ENCODE results near the gene SYNE3. TPM values are rescaled to one million over a fixed set of nuclear protein-coding genes. Genes with fewer than 3 reads are reported as not detected.

SYNE3 gene
- total and polyA plus RNA-seq, 9 of the 15 experiments (the other 6 are each of a cell fraction or from before 2014, with no cell fraction given): 0.04 to 3.1 (median 0.55) TPM

DNA sequence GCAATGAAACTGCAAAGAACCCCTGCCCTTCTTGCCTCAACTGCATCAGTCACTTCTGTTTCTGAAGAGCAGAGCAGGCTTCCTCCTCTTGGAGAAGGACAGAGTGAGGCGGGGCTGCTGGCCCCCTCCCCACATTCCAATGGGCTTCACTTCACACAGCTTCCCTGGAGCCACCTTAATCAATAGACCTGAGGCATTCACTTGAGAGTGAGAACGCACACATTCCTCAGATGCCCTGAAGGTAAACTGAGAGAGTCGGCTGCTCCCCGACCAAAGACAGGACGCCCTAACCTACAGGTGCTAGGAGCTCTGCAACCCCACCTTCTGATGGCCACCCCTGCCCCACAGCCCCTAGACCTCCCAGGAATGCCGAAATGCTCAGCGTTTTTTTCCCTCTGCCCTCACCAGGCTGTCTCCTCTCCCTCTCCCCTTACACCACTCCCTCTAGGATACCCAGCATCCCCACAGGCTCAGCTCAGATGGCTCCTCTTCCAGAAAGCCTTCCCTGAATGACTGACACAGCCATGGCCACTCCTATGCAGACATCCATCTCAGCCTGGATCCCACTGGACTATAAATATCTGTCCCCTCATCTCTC, 31.1 kb downstream of the SYNE3 start:
- Histone ChIP-seq H3K36me3 (ENCODE audit: control insufficient read depth, insufficient read depth, low read length) (no peaks in the 10 kb centered on the region), H3K27me3 (ENCODE audit: control insufficient read depth in 2 of 2, insufficient read depth in 2 of 2, low read length in 2 of 2) (peaks cover 0 to 20% of the 10 kb centered on the region in 2 experiments; a peak in 3 of 5 replicates), H3K4me3 (no peak overlapping the region), H3K9ac (ENCODE audit: insufficient read depth in 1 of 2, low read depth in 2 of 2, low read length in 2 of 2) (no peak overlapping the region), H2AFZ (ENCODE audit: low read depth, low read length) (no peak overlapping the region), H3K4me1 (replicated peaks in 1 of 2; ENCODE audit: control insufficient read depth in 2 of 2, insufficient read depth in 2 of 2, low read length in 2 of 2) (peaks cover 0 to 4% of the 10 kb centered on the region in 2 experiments; a peak in 2 of 5 replicates), H3K9me1 (ENCODE audit: control insufficient read depth, insufficient read depth, low read length) (no peaks in the 10 kb centered on the region), H3K79me2 (ENCODE audit: control insufficient read depth, insufficient read depth, low read length) (no peaks in the 10 kb centered on the region), H3K27ac (ENCODE audit: extremely low read depth, low read depth, low read length) (no peak overlapping the region), H4K20me1 (replicated peaks; ENCODE audit: control insufficient read depth, insufficient read depth, low read length) (peaks cover 6% of the 10 kb centered on the region; the same call in 1 of the 2 replicates), H3K9me3 (replicated peaks; ENCODE audit: control insufficient read depth, insufficient read depth, low read depth, low read length) (no peaks in the 10 kb centered on the region), H3K4me2 (ENCODE audit: insufficient read depth, low read length) (no peak overlapping the region)
- in situ Hi-C loops (cut with MboI) (no loop called here), intact Hi-C loops (cut with micrococcal nuclease) (no loop called here)
- 0% methylated on average over 2 of the region's 7 CpGs for WGBS (ENCODE audit: insufficient coverage, low coverage, missing lambda C conversion rate)
- FAIRE-seq: no peak
- ATAC-seq: no peak
- ChIA-PET POLR2A (interaction anchor here (0.5 to 0.6 kb wide), 2 partner anchors 52 to 1920 kb away, joined by 3 read pairs; no protein-coding TSS in a partner anchor), CTCF (ENCODE audit: low intra/inter-chr PET ratio) (no interaction called here)
- BruUV-seq (replicated peaks): no TSS peak
- DNase-seq (ENCODE audit: extremely low read depth in 1 of 4, low spot score in 3 of 4): no peak
- TF ChIP-seq DPF2 (IDR thresholded peaks at IDR 0.05) (no peak), ZNF197 (CRISPR knock-in tag; IDR thresholded peaks at IDR 0.05; ENCODE audit: low read depth) (no peak), CCNT2 (IDR thresholded peaks at IDR 0.05; ENCODE audit: borderline replicate concordance, extremely low read depth, insufficient read length, low read depth, low read length) (no peak), ZNF316 (IDR thresholded peaks at IDR 0.05) (no peak), L3MBTL2 (IDR thresholded peaks at IDR 0.05) (no peak), ZNF224 (CRISPR knock-in tag; IDR thresholded peaks at IDR 0.05) (no peak), BCL6 (CRISPR knock-in tag; IDR thresholded peaks at IDR 0.05) (no peak), SLC30A9 (CRISPR knock-in tag; IDR thresholded peaks at IDR 0.05) (no peak), SMAD4 (CRISPR knock-in tag; conservative IDR thresholded peaks at IDR 0.05) (no peak), MECOM (CRISPR knock-in tag; IDR thresholded peaks at IDR 0.05) (no peak)
- TF ChIP-seq, protein P1, sequence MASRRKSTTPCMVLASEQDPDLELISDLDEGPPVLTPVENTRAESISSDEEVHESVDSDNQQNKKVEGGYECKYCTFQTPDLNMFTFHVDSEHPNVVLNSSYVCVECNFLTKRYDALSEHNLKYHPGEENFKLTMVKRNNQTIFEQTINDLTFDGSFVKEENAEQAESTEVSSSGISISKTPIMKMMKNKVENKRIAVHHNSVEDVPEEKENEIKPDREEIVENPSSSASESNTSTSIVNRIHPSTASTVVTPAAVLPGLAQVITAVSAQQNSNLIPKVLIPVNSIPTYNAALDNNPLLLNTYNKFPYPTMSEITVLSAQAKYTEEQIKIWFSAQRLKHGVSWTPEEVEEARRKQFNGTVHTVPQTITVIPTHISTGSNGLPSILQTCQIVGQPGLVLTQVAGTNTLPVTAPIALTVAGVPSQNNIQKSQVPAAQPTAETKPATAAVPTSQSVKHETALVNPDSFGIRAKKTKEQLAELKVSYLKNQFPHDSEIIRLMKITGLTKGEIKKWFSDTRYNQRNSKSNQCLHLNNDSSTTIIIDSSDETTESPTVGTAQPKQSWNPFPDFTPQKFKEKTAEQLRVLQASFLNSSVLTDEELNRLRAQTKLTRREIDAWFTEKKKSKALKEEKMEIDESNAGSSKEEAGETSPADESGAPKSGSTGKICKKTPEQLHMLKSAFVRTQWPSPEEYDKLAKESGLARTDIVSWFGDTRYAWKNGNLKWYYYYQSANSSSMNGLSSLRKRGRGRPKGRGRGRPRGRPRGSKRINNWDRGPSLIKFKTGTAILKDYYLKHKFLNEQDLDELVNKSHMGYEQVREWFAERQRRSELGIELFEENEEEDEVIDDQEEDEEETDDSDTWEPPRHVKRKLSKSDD (conservative IDR thresholded peaks at IDR 0.05; ENCODE audit: low read length): no peak
- TF ChIP-seq, protein P2, sequence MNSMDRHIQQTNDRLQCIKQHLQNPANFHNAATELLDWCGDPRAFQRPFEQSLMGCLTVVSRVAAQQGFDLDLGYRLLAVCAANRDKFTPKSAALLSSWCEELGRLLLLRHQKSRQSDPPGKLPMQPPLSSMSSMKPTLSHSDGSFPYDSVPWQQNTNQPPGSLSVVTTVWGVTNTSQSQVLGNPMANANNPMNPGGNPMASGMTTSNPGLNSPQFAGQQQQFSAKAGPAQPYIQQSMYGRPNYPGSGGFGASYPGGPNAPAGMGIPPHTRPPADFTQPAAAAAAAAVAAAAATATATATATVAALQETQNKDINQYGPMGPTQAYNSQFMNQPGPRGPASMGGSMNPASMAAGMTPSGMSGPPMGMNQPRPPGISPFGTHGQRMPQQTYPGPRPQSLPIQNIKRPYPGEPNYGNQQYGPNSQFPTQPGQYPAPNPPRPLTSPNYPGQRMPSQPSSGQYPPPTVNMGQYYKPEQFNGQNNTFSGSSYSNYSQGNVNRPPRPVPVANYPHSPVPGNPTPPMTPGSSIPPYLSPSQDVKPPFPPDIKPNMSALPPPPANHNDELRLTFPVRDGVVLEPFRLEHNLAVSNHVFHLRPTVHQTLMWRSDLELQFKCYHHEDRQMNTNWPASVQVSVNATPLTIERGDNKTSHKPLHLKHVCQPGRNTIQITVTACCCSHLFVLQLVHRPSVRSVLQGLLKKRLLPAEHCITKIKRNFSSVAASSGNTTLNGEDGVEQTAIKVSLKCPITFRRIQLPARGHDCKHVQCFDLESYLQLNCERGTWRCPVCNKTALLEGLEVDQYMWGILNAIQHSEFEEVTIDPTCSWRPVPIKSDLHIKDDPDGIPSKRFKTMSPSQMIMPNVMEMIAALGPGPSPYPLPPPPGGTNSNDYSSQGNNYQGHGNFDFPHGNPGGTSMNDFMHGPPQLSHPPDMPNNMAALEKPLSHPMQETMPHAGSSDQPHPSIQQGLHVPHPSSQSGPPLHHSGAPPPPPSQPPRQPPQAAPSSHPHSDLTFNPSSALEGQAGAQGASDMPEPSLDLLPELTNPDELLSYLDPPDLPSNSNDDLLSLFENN (IDR thresholded peaks at IDR 0.05; ENCODE audit: low read depth in 2 of 2, low read length in 2 of 2): no peak
- TF ChIP-seq, protein P3, sequence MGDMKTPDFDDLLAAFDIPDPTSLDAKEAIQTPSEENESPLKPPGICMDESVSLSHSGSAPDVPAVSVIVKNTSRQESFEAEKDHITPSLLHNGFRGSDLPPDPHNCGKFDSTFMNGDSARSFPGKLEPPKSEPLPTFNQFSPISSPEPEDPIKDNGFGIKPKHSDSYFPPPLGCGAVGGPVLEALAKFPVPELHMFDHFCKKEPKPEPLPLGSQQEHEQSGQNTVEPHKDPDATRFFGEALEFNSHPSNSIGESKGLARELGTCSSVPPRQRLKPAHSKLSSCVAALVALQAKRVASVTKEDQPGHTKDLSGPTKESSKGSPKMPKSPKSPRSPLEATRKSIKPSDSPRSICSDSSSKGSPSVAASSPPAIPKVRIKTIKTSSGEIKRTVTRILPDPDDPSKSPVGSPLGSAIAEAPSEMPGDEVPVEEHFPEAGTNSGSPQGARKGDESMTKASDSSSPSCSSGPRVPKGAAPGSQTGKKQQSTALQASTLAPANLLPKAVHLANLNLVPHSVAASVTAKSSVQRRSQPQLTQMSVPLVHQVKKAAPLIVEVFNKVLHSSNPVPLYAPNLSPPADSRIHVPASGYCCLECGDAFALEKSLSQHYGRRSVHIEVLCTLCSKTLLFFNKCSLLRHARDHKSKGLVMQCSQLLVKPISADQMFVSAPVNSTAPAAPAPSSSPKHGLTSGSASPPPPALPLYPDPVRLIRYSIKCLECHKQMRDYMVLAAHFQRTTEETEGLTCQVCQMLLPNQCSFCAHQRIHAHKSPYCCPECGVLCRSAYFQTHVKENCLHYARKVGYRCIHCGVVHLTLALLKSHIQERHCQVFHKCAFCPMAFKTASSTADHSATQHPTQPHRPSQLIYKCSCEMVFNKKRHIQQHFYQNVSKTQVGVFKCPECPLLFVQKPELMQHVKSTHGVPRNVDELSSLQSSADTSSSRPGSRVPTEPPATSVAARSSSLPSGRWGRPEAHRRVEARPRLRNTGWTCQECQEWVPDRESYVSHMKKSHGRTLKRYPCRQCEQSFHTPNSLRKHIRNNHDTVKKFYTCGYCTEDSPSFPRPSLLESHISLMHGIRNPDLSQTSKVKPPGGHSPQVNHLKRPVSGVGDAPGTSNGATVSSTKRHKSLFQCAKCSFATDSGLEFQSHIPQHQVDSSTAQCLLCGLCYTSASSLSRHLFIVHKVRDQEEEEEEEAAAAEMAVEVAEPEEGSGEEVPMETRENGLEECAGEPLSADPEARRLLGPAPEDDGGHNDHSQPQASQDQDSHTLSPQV (IDR thresholded peaks at IDR 0.05): no peak
